CD4-positive, alpha-beta T cell treated with Interleukin-17A for 1 hour (primary cell): ENCODE data around the gene ZNF436.
"Not testable (repeated sequence)": the region's sequence is repeated elsewhere in the genome, so short reads cannot be mapped to it uniquely, and the experiment has no call there.

Source experiments
- DNase-seq: peaks from one replicate; pipeline ENCODE4 v3.0.0-alpha.2; 2020

The ZNF436 gene

DNA sequence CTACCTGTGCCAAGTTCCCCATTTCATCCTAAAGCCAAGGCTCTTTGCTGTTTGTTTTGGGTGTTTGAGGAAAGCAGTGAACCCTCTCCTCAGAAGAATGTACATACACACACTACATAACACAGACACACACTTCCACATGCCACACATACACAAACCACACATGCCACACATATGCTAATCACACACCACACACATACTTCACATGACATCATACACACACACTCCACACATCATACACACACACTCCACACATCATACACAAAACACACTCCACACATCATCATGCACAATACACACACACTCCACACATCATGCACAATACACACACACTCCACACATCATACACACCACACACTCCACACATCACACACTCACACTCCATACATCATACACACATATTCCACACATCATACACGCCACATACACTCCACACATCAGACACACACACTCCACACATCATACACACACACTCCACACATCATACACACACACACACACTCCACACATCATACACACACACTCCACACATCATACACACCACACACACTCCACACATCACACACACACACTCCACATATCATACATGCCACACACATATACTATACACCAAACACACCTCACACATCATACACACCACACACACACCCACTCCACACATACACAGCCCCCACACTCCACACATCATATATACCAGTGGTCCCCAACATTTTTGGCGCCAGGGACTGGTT, 22.7 kb upstream of the ZNF436 start:
- no peak for DNase-seq

DNA sequence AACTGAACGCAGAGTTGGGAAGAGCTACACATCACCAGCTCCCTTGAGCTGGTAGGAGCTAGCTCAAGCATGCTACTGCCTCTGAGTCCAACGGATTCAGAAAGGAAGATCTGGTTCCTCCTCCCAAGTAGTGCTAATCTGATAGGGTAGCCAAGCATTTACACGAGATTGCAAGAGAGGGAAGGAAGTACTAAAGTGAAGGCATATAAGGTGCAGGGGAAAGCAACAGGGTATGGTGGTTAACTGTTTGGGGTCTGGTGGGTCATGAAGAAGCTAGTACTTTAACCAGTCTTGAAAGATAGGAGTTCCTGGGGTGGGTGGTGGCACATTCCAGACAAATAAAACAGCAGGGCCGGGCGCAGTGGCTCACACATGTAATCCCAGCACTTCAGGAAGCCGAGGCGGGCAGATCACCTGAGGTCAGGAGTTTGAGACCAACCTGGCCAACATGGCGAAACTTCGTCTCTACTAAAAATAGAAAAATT, 20.2 kb upstream of the ZNF436 start:
- DNase-seq, result no peak

DNA sequence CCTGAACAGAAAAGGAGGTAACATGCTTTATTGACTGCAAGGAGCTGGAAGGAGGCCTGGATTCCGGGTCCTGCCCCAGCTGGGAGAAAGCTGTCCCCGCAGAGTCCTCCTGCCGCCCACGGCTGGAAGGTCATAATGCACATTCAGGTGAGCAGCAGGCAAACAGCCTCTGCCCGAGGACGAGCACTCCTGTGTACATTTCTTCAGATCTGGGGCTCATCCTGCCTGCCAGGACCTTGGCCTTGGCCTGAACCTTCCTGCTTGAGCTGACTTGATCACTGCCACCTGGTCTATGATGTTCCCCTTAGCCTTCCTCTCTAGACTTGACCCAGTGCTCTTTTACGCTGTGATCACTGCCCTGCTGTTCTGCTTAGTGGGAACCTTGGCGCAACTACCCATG, 17.9 kb upstream of the ZNF436 start:
- no peak for DNase-seq

DNA sequence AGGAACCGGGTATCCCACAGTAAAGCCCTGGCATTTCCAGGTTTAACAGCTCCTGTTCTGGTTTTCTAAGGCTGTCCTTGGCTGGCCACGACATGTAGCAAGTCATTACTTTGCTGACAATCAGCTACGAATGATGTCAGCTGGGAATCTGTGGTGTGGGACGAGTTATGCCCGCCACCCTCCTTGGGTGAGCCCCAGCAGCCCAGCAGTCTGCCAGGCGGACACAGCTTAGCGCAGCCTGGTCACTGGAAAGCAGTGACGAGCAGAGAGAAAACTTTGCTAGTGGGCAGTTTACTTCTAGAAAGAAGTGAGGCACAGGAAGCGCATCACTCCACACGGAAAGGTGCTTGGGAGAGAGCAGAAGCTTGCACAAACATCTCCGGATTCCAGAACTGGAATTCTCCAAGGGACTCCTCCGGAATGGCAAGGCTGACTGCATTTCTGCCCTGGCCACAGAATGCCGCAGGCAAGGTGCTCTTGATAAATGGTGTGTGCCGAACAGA, 15.5 kb upstream of the ZNF436 start:
- DNase-seq, result no peak

DNA sequence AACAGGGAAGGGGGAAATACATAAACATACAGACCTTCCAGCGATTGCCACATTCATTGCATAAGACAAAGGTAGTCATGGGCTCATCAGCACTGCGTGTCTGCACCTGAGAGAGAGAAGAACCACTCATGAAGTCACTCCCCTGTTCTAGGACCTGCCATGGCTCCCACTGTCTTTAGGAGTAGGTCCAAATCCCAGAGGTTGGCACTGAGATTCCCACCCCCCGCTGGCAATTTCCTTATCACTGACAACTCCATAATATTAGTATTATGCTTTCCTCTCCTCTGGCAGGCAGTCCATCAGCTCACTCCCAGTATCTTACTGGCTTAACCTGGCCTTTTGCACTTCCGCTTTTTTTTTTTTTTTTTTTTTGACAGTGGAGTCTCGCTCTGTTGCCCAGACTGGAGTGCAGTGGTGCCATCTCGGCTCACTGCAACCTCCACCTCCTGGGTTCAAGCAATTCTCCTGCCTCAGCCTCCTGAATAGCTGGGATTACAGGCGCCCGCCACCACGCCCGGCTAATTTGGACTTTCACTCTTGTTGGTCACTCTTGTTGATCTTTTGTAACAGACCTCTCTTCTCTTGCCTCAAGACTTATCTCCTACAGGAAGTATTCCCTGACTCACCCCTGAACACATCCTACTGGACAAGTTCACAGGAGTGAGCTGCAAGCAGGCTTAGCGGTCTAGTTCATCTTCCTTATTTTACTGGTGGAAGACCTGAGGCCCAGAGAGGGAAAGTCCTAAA, 14.8 kb upstream of the ZNF436 start:
- no peak for DNase-seq

DNA sequence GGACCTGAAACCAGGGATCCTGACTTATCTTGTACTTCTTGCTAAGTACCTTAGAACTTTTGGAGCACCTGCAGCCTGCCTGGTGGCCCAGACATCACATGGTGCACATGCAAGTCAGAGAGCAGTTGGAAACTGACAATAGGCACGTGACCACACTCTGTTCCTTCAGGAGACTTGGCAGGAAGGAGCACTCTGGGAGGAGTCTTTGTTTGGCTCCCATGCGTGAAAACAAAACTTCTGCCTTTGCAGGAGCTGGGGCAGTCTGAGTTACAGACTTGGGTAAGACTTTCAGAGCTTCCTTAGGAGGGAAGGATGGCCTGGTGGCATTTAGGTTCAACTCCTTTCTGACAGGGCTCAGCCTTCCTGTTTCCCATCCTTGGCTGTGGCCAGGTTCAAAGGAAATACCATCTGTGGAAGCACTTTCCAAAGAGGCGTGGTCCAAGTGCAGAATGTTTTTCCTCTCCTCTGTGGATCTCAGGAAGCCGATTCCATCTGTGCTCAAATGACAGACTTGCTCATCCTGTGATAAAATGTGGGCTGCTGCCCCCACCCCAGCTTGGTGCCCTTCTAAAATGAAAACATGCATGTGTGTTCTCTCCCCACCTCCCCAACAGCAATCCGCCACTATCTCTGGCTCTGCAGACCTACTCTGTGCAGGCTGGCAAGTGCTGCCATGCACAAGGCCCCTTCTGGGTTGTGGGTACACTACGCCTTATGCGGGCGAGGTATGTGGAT, 14.1 kb upstream of the ZNF436 start:
- DNase-seq, result no peak

DNA sequence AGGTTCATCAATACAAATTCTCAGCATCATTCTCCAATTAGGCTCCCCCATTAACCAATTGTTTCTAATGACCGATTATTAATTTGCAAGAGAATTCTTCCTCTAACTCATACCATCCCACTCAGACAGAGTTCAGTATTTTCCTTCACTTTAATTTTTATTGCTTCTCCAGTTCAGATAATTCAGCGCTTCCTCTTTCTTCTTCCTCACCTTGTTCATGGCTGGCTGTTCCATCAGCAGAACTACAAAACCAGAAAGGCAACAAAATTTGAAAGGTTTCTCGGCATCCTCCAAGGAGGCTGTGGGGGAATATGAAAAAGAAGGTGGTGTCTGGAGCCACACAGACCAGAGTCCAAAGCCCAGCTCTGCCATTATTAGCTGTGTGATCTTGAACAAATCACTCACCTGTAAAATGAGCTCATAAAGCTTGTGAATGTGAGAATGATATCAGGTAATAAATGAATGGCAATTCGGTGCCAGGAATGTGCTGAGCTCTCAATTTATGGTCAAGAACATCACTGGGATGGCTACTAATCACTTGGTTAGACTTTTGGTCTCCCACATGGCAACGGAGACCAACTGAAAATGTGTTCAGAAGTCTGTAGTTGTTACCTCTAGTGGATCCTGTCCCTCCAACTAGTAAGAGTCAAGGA, 11.7 kb upstream of the ZNF436 start:
- DNase-seq, result no peak

DNA sequence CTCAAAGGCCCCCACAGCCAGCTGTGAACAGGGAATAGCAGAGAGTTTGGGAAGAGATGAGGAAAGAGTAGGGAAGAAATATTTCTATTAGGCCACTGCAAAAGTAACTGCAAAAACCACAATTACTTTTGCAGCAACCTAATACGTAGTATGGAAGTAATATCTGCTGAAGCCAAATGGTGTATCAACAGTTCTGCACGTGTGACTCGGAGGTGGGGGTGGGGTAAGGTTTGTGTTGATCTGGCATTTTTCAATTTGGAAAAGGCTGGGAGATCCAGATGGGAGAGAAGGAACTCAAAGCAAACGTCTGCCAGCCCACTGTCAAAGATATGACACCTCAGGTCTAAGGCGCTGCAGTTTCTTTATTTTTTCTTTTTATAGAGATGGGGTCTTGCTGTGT, 11.1 kb upstream of the ZNF436 start:
- DNase-seq, result no peak

DNA sequence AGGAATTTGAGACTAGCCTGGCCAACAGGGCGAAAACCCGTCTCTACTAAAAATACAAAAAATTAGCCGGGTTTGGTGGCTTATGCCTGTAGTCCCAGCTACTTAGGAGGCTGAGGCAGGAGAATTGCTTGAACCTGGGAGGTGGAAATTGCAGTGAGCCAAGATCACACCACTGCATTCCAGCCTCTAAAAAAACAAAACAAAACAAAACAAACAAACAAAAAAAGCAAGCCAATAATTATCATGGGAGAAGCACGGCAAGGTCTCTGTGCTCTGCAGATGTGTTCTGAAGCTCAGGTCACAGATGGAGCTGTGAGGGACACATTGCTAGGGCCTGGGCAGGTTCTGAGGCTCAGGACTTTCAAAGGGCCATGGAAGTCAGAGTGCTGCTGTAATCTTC, 10.6 kb upstream of the ZNF436 start:
- DNase-seq, result not testable (repeated sequence)

DNA sequence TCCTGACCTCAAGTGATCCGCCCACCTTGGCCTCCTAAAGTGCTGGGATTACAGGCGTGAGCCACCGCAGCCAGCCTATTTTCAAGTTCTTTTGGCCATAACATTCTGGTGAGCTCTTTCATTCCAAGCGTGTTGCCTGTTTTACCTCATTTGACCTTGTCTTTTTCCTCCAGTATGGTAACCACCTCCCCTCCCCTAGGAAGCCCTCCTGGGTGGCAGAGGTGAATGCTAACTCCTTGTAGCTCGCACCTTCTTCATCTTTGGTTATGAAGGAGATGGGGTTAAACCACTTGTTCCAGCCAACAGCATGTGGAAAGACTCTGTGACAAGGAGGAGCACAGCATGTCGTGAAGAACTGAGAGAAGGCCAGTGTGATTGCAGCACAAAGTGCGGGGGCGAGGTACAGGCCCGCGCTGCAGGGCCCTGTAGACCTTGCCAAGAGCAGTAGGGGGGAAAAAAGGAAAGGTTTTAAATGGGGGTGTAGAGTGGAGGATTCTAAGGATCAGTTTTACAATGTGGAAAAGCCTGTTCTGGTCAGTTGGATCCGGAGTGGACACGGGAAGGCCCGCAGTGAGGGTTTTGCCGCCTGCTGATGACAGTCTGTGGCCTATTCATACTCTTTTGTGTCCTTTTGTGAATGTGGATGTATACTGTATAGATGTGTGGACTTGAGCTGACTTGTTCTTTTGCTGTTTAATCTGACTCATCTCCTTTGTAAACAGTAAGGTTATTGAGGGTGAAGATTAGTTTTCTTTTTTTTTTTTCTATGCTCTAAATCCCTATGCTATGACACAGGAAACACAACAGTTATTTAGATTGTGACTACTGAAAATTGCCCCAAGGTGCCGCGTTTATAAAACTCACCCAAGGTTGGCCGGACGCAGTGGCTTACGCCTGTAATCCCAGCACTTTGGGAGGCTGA, 7.5 kb upstream of the ZNF436 start:
- DNase-seq, result no peak

DNA sequence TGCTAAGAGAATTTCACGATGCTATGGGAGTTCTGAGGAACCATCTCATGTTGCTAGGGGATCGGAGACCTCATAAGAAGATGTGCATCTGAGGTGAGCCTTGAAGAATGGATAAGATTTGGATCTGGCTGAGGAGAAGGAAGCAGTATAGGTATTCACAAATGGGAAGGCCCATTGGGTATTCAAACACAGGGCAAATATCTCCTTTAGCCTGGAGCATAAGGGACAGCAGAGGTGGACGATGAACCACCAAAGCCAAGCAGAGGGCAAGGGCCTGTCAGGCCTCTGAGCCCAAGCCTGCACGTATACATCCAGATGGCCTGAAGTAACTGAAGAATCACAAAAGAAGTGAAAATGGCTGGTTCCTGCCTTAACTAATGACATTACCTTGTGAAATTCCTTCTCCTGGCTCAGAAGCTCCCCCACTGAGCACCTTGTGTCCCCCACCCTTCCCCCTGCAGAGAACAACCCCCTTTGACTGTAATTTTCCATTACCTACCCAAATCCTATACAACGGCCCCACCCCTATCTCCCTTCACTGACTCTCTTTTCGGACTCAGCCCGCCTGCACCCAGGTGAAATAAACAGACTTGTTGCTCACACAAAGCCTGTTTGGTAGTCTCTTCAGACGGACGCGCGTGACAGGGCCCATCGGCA, 4.6 kb upstream of the ZNF436 start:
- DNase-seq, result not testable (repeated sequence)

DNA sequence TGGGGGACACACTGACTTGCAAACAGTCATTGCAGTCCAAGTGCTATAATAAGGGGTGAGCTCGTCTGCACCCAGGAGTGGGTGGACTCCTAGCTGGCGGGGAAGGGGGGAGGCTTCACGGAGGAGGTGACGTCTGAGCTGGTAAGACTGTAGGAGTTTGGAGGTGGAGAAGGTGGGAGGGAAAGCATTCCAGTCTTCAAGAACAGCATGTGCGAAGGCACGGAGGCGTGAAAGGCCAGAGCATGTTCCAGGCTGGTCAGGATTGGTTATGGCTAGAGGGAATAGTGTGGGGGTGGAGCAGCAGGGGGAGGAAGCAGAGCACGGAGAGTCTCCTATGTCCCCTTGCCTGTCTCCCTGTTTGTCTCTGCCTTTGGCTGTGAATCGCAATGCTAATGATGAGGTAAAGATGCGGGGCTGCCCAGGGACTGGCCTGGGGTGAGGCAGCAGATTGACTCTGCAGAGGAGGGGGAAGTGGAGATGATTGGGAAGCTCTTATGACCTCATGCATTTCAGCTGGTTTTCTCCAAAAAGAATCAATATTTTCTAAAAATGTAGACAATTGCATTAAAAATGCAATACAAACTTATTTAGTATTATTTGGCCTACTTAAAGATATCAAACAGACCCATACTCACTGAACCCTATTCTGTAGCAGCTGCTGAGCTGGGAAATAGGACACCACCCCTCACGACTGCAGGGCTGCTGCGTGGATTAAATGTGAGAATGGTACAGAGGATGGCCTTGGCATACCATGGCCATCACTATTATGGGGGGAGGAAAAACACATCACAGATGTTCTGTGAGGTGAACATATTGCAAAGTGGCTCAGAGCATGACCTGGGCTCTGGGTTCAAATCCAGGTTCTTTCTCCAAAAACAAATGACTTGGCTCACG, 2.6 kb upstream of the ZNF436 start:
- no peak for DNase-seq

DNA sequence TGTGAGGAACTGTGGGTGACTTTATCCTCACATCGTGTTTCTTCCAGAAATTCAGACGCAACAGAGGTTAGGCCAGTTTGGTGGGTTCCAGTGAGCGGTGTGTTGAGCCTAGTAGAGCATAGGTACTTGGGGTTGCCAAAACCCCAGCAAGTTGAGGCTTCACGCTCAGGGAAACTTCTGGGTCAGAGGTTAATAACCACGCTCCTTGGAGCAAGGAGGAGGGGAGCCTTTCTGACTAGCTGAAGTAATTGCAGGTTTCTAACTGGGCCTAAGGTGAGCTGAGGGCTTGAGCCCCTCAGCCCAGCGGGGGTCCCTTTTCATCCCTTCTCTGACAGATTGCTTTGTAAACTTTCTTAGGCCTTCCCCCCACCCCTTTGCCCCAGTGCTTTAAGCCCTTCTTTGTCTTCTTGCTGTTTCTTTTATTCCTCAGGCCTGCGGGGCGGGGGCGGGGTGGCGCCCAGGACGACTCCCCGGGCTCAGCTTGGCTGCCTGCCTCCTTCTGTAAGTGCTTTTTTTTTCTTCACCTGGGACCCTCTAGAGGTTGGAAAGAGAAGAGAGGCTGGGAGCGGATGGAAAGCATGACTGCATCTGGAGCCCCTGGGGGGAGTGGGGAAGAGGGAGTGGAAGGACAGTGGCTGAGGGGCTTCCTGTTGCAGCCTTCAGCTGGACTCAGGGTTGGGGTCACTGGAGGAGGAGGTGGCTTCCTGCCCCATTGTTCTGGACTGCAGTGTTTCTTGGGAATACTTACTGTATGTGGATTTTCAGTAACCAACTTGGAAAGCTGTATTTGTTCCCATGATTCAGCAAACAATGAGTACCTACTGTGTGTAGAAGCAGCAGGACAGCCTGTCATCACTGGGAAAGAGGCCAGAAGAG, 1.3 kb upstream of the ZNF436 start:
- no peak for DNase-seq

DNA sequence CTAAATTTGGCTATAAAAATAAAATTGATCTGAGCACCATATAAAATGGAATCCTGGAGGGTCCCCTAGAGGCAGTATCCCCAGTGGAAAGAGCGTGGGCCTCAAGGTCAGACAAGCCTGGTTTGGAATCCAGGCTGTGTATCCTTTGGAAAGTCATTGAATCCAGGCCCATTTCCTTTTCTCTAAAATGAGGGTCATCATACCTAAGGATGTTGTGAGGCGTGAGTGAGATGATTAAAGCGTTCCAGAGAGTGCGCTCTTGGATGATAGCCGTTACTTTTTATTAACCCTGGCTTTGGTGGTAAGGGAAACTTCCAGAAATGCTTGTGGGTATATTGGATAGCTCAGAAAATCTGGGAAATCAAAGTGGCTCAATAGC, 683 bp upstream of the ZNF436 start:
- no peak for DNase-seq

DNA sequence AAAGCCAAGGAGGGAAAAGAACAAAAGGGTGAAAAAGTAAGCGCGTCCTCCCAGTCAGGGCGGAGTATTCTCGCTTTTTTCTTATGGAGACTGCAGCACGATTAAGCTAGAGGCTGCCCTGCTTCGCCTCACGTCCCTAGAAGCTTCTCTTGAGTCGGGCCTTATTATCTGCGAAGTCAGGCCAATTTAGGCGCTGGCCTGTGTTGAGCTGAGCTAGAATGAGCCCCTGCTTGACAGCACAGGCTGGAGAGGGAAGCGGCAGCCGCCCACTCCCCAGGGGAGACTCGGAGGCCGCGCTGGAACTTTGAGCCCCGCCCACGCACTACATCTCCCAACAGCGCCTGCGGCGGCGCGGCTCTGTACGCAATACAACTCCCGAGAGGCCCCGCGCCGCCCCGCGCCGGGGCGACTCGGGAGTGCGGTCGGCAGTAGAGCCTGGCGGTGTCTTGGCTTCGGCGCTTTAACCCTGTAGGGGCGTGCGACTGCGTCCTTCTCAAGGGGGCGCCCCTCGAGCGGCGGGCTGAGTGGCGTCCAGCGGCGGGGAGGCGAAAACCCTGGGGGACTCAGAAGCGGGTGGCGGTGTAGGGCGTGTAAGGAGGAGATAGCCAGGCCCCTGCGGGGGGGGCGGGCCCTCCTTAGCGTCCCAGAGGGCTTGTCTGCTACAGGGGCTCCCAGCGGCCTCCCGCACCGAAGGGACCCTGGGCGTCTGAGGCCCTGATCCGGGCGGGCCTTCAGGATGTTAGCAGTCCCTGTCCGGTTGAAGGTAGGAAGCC, 888 bp downstream of the ZNF436 start:
- peak; percentile 87 for DNase-seq

DNA sequence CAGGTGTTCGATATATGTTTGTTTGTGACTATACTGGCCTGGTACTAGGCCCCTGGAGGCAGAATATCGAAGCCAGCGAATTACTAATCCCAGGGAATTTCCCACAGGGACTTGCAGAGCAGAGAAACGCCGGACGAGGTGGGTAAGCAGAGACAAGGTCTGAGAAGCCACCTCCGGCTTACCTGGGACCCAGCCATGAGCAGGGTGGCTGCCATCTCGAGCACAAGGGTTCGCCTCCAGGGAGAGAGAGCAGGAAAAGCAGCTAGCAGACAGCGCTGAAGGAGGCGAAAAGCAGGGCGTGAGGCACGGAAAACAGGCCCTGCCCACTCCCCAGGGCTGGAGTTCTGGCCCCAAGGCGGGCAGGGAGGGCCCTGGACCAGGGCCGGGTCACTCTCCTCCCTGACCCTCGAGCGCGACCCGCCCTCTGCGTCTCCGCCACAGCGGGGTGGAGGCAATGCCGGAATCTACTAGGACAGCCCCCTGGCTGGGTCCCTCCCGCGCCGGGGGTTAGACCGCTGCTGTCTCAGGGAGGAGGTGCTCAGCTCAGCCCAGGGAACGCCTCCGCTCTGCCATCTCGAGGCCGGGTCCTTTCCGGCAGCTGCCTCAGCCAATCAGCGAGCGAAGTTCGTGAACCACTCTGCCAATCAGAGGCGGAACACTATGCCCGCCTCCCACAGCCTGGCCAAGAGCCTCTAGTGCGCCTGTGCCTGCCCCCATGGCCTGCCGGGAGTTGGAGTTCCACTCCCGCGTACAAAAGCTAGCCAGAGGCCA, 1.7 kb downstream of the ZNF436 start:
- peak; percentile 99 for DNase-seq

DNA sequence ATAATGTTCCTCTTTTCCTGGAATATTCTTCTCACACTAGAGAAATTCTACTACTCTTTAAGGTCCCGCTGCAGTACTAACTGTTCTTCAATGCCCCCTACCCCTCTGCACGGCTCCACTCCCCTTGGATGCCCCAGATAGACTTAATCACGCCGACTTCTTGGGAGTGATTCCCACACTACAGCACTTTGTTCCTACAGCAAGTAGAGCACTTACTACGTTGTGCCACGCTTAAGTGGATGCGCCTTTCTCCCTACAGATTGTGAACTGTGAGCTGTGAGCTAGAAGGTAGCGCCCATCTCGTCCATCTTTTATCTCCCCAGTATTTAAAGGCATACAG, 2.2 kb downstream of the ZNF436 start:
- no peak for DNase-seq

DNA sequence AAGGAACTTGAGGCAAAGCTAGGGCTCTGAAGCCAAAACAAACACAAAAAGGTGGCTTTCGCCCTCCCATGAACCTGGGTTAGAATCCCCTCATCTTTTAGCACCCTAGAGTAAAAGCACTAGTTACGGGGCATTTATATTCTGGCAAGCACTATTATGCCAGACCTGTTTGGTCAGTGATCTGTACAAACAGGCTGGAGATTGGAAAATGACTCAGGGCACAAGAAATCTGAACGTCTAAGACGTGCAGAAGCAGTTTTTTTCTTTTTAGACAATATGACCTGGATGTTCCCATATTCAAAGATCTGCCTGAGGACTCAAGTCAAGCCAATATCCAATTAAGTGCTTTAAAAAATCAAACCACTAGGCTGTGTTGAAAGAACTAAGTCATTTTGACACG, 3.0 kb downstream of the ZNF436 start:
- DNase-seq, result no peak
